K562 (cell line): ENCODE data around the gene RHOC. TPM values are rescaled to one million over a fixed set of nuclear protein-coding genes. Genes with fewer than 3 reads are reported as not detected.

Experiments used
- ATAC-seq: fragments of 200-7000 bp; cut with Tn5 transposase; 3 replicates; pipeline ENCODE4 v1.9.1; 2020; ENCODE audit warnings: moderate library complexity
- BruUV-seq: library from RNA; stranded (reverse); fragments of 400-500 nt; replicated peaks from 2 replicates; lab custom pipeline; 2021; lab: Mats Ljungman, UMichigan
- CTCF ChIA-PET: fragments of 300-600 bp; formaldehyde crosslinking; extraction: SDS; loops from one replicate; lab custom pipeline; 2021; ENCODE audit warnings: low intra/inter-chr PET ratio; lab: Yijun Ruan, JAX
- POLR2A ChIA-PET: fragments of 300-600, 350-650 bp; sonication (Branson Sonifier 250); formaldehyde crosslinking; extraction: SDS; loops from one replicate; lab custom pipeline; 2021; ENCODE audit warnings: antibody characterized with exemption, inconsistent platforms; lab: Yijun Ruan, JAX
- DNase-seq, 4 experiments: peaks; one replicate each; pipeline versions ENCODE4 v3.0.0 to v3.0.0-alpha.2; 2011 to 2018; ENCODE audit warnings: low spot score in 3 of 4, mixed read lengths in 3 of 4; ENCODE audit errors: extremely low read depth in 1 of 4
- FAIRE-seq: peaks from 2 replicates; lab custom pipeline; 2011; peaks lifted over from hg19 to GRCh38; lab: Jason Lieb, UNC
- H2AFZ ChIP-seq: 2 replicates; pipeline ENCODE4 v1.6.0; 2011; ENCODE audit warnings: low read depth, low read length, control low read depth, inconsistent platforms
- H3K27ac ChIP-seq: fragments of 200-600 bp; 3 replicates; pipeline ENCODE4 v1.8.0; 2011; ENCODE audit warnings: low read depth, mild to moderate bottlenecking, control low read depth, inconsistent platforms, low read length, moderate library complexity, mixed read lengths; ENCODE audit errors: extremely low read depth
- H3K27me3 ChIP-seq, 2 experiments: fragments of 300-600 bp in 1 of 2; 2 replicates in 1 of 2; 3 replicates in 1 of 2; pipeline versions ENCODE4 v1.6.0 to v1.8.0; 2011; ENCODE audit warnings: inconsistent platforms in 2 of 2, low read length in 2 of 2, mild to moderate bottlenecking in 1 of 2, mixed read lengths in 1 of 2, moderate library complexity in 1 of 2; ENCODE audit not compliant: control insufficient read depth in 2 of 2, insufficient read depth in 2 of 2
- H3K36me3 ChIP-seq: fragments of 300-600 bp; 3 replicates; pipeline ENCODE4 v1.8.0; 2011; ENCODE audit warnings: mild to moderate bottlenecking, low read length, inconsistent platforms; ENCODE audit not compliant: control insufficient read depth, insufficient read depth
- H3K4me1 ChIP-seq, 2 experiments: fragments of 200-600 bp in 1 of 2; replicated peaks in 1 of 2; 2 replicates in 1 of 2; 3 replicates in 1 of 2; pipeline versions ENCODE4 v1.5.1 to v1.8.0; 2011; ENCODE audit warnings: inconsistent platforms in 2 of 2, low read length in 2 of 2, mild to moderate bottlenecking in 1 of 2, mixed read lengths in 1 of 2, moderate library complexity in 1 of 2; ENCODE audit not compliant: control insufficient read depth in 2 of 2, insufficient read depth in 2 of 2
- H3K4me2 ChIP-seq: 2 replicates; pipeline ENCODE4 v1.6.1; 2011; ENCODE audit warnings: low read length, control low read depth, inconsistent platforms, mixed read lengths; ENCODE audit not compliant: insufficient read depth
- H3K4me3 ChIP-seq: fragments of 200-600 bp; sonication (generic), shearing (Covaris generic); 2 replicates; pipeline ENCODE4 v1.5.1; 2016; ENCODE audit warnings: control low read depth, inconsistent platforms
- H3K79me2 ChIP-seq: fragments of 200-600 bp; 3 replicates; pipeline ENCODE4 v1.8.0; 2011; ENCODE audit warnings: low read length, inconsistent platforms; ENCODE audit not compliant: control insufficient read depth, insufficient read depth
- H3K9ac ChIP-seq, 2 experiments: 2 replicates each; pipeline versions ENCODE4 v1.6.0 to v1.6.1; 2011; ENCODE audit warnings: low read depth in 2 of 2, low read length in 2 of 2, control low read depth in 1 of 2, inconsistent platforms in 1 of 2, mild to moderate bottlenecking in 1 of 2, mixed read lengths in 1 of 2; ENCODE audit not compliant: insufficient read depth in 1 of 2
- H3K9me1 ChIP-seq: one replicate; pipeline ENCODE4 v1.6.0; 2011; ENCODE audit warnings: inconsistent platforms, mild to moderate bottlenecking, low read length, moderate library complexity; ENCODE audit not compliant: control insufficient read depth, insufficient read depth
- H3K9me3 ChIP-seq: replicated peaks from 2 replicates; pipeline ENCODE4 v1.5.1; 2011; ENCODE audit warnings: low read depth, low read length, inconsistent platforms; ENCODE audit not compliant: control insufficient read depth, insufficient read depth
- H4K20me1 ChIP-seq: replicated peaks from 2 replicates; pipeline ENCODE4 v1.6.1; 2011; ENCODE audit warnings: low read length, inconsistent platforms, mixed read lengths; ENCODE audit not compliant: control insufficient read depth, insufficient read depth
- CHD1 ChIP-seq: fragments of 200-600 bp; sonication (generic); IDR thresholded peaks from one replicate; pipeline ENCODE4 v1.6.1; 2012; ENCODE audit warnings: mild to moderate bottlenecking, moderate library complexity, low read length, inconsistent platforms
- GTF2E2 ChIP-seq: fragments of 200-800 bp; sonication (Bioruptor generic); IDR thresholded peaks from 2 replicates; pipeline ENCODE4 v1.6.1; 2016; ENCODE audit warnings: missing genetic modification characterization, missing compliant biosample characterization
- HNRNPUL1 ChIP-seq: fragments of 200-400 bp; formaldehyde crosslinking; IDR thresholded peaks from 2 replicates; pipeline ENCODE4 v1.6.1; 2017; ENCODE audit warnings: low read length
- NFE2L1 ChIP-seq: fragments of 450-650 bp; IDR thresholded peaks from 2 replicates; pipeline ENCODE4 v1.6.1; 2016; ENCODE audit warnings: missing genetic modification characterization, low read depth, mild to moderate bottlenecking, missing compliant biosample characterization, moderate library complexity, borderline replicate concordance
- NONO ChIP-seq, 2 experiments: fragments of 200-400 bp in 1 of 2; fragments of 450-650 bp in 1 of 2; formaldehyde crosslinking in 1 of 2; IDR thresholded peaks; 2 replicates each; pipeline ENCODE4 v1.6.1; 2017; ENCODE audit warnings: low read depth in 2 of 2, mild to moderate bottlenecking in 2 of 2, moderate library complexity in 2 of 2, low read length in 1 of 2
- NRF1 ChIP-seq, 2 experiments: fragments of 450-650 bp; IDR thresholded peaks in 1 of 2; conservative IDR thresholded peaks in 1 of 2; 2 replicates each; pipeline ENCODE4 v1.6.1; 2014; ENCODE audit warnings: mild to moderate bottlenecking in 2 of 2
- PHB ChIP-seq: fragments of 250-450 bp; sonication (Bioruptor Pico); IDR thresholded peaks from 2 replicates; pipeline ENCODE4 v1.5.0; 2021
- SETDB1 ChIP-seq: IDR thresholded peaks from one replicate; pipeline ENCODE4 v1.6.1; 2012; ENCODE audit warnings: low read length, control low read depth, inconsistent platforms
- SMC3 ChIP-seq: conservative IDR thresholded peaks from 2 replicates; pipeline ENCODE4 v1.6.1; 2011; ENCODE audit warnings: low read depth, low read length, improper control_type of control experiment; ENCODE audit not compliant: insufficient read depth
- TGIF2 ChIP-seq: sonication (generic); formaldehyde crosslinking; IDR thresholded peaks from 2 replicates; pipeline ENCODE4 v1.8.1; 2022; ENCODE audit warnings: mild to moderate bottlenecking, missing genetic modification reagents, moderate library complexity
- UBTF ChIP-seq, 2 experiments: IDR thresholded peaks; 2 replicates each; pipeline ENCODE4 v1.6.1; 2012; ENCODE audit warnings: improper control_type of control experiment in 2 of 2, low read depth in 2 of 2, low read length in 2 of 2, borderline replicate concordance in 1 of 2
- ZNF165 ChIP-seq: fragments of 250-450 bp; sonication (Bioruptor Pico); IDR thresholded peaks from 2 replicates; pipeline ENCODE4 v1.4.0; 2020; ENCODE audit warnings: borderline replicate concordance
- ZNF212 ChIP-seq: fragments of 450-650 bp; formaldehyde crosslinking; IDR thresholded peaks from 2 replicates; pipeline ENCODE4 v1.4.0; 2020; ENCODE audit warnings: mild to moderate bottlenecking
- ZNF280A ChIP-seq: fragments of 450-650 bp; IDR thresholded peaks from 2 replicates; pipeline ENCODE4 v1.6.1; 2018; ENCODE audit warnings: mild to moderate bottlenecking, low read depth; ENCODE audit not compliant: partially characterized antibody
- ZNF696 ChIP-seq: fragments of 250-450 bp; sonication (Bioruptor Pico); conservative IDR thresholded peaks from 2 replicates; pipeline ENCODE4 v1.4.0; 2020; ENCODE audit warnings: mild to moderate bottlenecking, moderate library complexity
- ZNF75A ChIP-seq: fragments of 450-650 bp; formaldehyde crosslinking; IDR thresholded peaks from 2 replicates; pipeline ENCODE4 v1.4.0; 2020; ENCODE audit warnings: mild to moderate bottlenecking
- WGBS: fragments of 100-300 bp; shearing (Covaris generic); methylation state at CpG from one replicate; pipeline ENCODE4 v1.1.6; 2016; ENCODE audit warnings: low coverage, mixed read lengths; ENCODE audit not compliant: insufficient coverage; ENCODE audit errors: missing lambda C conversion rate; 5-methylcytosine and 5-hydroxymethylcytosine counted together
- in situ Hi-C: fragments of 300-500 bp; cut with MboI; formaldehyde crosslinking; loops from 4 replicates; pipeline ENCODE4 v1.15.0; 2018; ENCODE audit warnings: inconsistent platforms, mixed read lengths
- intact Hi-C: fragments of 100-400 bp; cut with micrococcal nuclease; formaldehyde crosslinking; loops from 2 replicates; pipeline ENCODE4 v1.14.2; 2022
- polyA plus RNA-seq, 8 experiments: library from polyadenylated mRNA; depleted of rRNA in 4 of 8; stranded (reverse) in 5 of 8; unstranded in 3 of 8; fragments of >200 nt; fragmentation: Nextera tagmentation in 2 of 8; fragmentation: Illumina TruSeq in 1 of 8; extraction: Ambion mirVana in 2 of 8; extraction: Trizol in 1 of 8; gene quantifications; 2 replicates each; pipeline versions ENCODE4 v1.2.1 to v1.2.3, GENCODE V29; 2011 to 2014; ENCODE audit warnings: inconsistent platforms in 1 of 8, missing spikeins in 1 of 8
- total RNA-seq, 7 experiments: library from RNA; depleted of rRNA in 6 of 7; stranded (reverse); fragments of >200 nt in 6 of 7; fragmentation: Illumina TruSeq in 2 of 7; extraction: Trizol in 2 of 7; gene quantifications; 2 replicates each; pipeline versions ENCODE4 v1.2.1 to v1.2.3, GENCODE V29; 2011 to 2021; ENCODE audit warnings: low replicate concordance in 1 of 7
- TF ChIP-seq, protein P1 (sequence below): sonication (generic); formaldehyde crosslinking; IDR thresholded peaks from 2 replicates; pipeline ENCODE4 v1.8.0; 2022; ENCODE audit warnings: mild to moderate bottlenecking, missing genetic modification reagents

The RHOC gene
- total and polyA plus RNA-seq, 9 of the 15 experiments (the other 6 are each of a cell fraction or from before 2014, with no cell fraction given): 35.2 to 364 (median 204) TPM

DNA sequence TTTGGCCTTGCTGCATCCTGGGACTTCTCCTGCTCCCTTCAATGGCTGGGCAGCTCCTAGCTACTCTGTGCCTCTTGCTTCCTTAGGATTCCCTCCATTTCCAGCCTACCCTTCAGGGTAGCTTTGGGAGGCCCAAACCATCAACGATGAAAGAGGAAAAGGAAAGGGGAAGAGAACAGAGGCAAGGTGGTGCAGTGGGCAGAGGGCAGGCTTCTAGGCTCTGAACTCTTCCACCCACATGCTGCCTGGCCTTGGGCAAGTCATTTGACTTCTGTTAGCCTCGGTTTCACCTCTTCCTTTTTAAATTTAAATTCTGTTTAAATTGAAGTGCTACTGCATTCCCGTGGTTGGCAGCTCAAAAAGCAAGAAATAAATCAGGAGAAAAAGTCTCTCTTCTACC is 13.9 kb upstream of the RHOC start (continued):
- TF ChIP-seq UBTF (IDR thresholded peaks at IDR 0.05; ENCODE audit: borderline replicate concordance in 1 of 2, low read depth in 2 of 2, low read length in 2 of 2) (no peak), NONO (IDR thresholded peaks at IDR 0.05; ENCODE audit: low read depth in 2 of 2, low read length in 1 of 2) (no peak), ZNF75A (no peak), GTF2E2 (tag) (no peak)

- H4K20me1 ChIP-seq: no peaks in the 10 kb centered on the region
- H3K79me2 ChIP-seq: no peaks in the 10 kb centered on the region
- no peaks in the 10 kb centered on the region for H3K36me3 ChIP-seq
- CTCF ChIA-PET: interaction anchor here (0.6 to 5.1 kb wide), 2 partner anchors 84 to 1540 kb away, joined by 3 to 109 read pairs; no protein-coding TSS in a partner anchor
- peaks cover 11 to 39% of the 10 kb centered on the region in 2 experiments; a peak in 4 of 5 replicates for H3K27me3 ChIP-seq
- no peak overlapping the region for H3K9ac ChIP-seq
- ATAC-seq: no peak
- no peak overlapping the region for H3K4me3 ChIP-seq
- H3K9me3 ChIP-seq: no peaks in the 10 kb centered on the region
- TF ChIP-seq TGIF2 (CRISPR knock-in tag) (no peak), ZNF696 (CRISPR knock-in tag) (no peak), NFE2L1 (tag) (no peak), PHB (CRISPR knock-in tag) (no peak), HNRNPUL1 (no peak), SETDB1 (no peak), ZNF280A (no peak), ZNF212 (CRISPR knock-in tag) (no peak), ZNF165 (no peak), SMC3 (no peak), CHD1 (no peak), NRF1 (conservative IDR thresholded peaks at IDR 0.05 in 1 of 2, IDR thresholded peaks at IDR 0.05 in 1 of 2) (no peak)
- TF ChIP-seq, protein P1, sequence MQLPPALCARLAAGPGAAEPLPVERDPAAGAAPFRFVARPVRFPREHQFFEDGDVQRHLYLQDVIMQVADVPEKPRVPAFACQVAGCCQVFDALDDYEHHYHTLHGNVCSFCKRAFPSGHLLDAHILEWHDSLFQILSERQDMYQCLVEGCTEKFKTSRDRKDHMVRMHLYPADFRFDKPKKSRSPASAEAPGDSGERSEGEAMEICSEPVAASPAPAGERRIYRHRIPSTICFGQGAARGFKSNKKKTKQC: no peak
- TF ChIP-seq, all 486 proteins: peak for 0
- FAIRE-seq (no peak), DNase-seq (no peak)
- Histone ChIP-seq H3K9me1 (no peaks in the 10 kb centered on the region), H3K27ac (no peak overlapping the region), H2AFZ (no peak overlapping the region), H3K4me1 (peaks cover 10 to 34% of the 10 kb centered on the region in 2 experiments), H3K4me2 (no peak overlapping the region)
- WGBS: 5% methylated on average over 2 of the region's 2 CpGs
- POLR2A ChIA-PET: interaction anchor here (0.7 to 2.0 kb wide), 5 partner anchors 10 to 353 kb away, joined by 3 to 7 read pairs (median 3); no protein-coding TSS in a partner anchor
- intact Hi-C loops (loop anchor here (5.0 to 10.0 kb wide), 3 partner anchors 238 to 958 kb away; partner anchors contain the start of gene SLC16A1), in situ Hi-C loops (loop anchor here (5.0 kb wide), 3 partner anchors 38 to 323 kb away; no protein-coding TSS in a partner anchor)
- BruUV-seq: no TSS peak
These were observed 12.8 kb upstream of the RHOC start for GRCh38 chr1:112719706-112720105.
